Renal pelvis (tissue), 4 donors: ENCODE results near the gene SVIL. TPM values are rescaled to one million over a fixed set of nuclear protein-coding genes. Genes with fewer than 3 reads are reported as not detected.
"Not testable (repeated sequence)": the region's sequence is repeated elsewhere in the genome, so short reads cannot be mapped to it uniquely, and the experiment has no call there.

Experiments
- DNase-seq: peaks from one replicate; pipeline ENCODE4 v3.0.0-alpha.2; 2013
- polyA plus RNA-seq, 3 donors: library from polyadenylated mRNA; unstranded; fragments of 120-200 nt; gene quantifications; one replicate each; pipeline ENCODE4 v1.2.1, GENCODE V29; 2013; ENCODE audit not compliant: insufficient read length in 3 of 3

Gene SVIL
- polyA plus RNA-seq, 3 donors = 39.5 to 41.3 (median 40.7) TPM

DNA sequence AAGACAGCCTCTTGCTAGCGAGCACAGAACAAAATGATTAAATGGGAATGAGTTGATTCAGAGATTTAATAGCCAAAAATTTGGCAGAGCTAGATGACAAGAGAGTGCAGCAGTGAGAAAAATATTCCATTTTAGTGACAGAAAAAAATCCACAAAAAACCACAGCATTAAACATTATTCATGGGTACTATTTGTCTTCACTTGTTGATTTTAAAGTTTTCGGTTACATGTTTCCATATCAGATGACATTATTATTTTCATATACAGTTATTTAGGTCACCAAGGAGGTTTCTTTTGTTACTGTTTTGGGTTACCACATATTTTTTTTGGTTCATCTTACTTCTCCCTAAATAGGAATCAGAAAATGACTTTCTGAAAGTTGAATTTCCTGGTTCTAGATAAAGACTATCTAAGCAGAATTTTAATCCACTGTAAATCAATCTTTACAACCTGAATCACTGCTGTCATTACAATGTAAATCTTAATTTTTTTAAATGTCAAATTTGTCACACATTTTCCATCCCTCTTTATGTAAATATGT, 87.9 kb downstream of the SVIL start:
- no peak for DNase-seq

DNA sequence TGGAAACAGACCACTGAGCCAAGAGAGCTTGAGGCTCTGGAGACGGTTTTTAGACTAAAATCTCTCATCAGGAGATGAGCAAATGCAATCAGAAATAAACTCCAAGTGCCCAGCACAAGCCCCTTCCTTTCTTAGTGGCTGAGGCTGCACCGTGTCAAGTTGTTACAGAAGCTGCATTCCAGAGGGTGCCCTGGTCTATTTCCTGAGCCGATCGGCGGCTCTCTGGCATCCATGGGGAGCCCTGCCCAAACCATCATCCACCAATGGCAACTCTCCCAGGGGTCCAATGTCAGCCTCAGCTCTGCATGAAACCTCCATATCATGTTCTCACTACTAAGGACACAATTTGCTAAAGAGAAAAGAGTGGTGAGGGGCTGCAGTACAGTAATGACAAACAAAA, 89.6 kb downstream of the SVIL start:
- no peak for DNase-seq

DNA sequence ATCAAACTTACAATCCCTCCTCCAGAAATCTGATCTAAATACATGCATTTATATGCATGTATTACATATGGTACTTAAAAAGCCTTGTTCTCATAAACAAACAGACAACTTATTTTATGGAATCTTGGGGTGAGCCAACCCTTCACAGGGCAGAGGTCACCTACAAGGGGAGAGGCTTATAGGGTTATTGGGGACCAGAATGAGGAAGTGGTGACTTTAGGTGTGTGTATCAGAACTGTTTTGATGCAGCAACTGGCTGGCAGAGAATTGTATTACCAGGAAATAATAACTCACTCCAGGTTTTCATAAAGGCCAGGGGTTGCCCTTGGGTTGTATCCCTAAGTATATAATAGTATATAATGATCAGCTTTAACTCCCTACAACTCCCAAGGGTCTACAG, 91.1 kb downstream of the SVIL start:
- DNase-seq = no peak

DNA sequence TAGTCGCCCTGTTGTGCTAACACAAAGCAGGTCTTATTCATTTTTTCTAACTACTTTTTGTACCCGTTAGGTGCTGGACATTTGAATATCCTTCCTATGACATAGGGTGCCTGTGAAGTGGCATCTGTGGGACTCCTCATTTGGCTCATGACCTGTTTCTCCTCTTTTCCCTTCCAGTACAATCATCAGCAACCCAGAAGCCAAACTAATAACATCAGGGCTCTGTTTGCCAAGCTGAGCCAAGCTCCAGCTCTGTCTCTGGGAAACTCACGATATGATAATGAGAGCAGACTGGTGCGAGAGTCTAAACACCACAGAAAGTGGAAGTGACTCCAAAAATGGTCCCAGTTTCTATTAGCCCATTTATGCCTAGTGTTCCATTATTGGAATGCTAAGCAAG, 92.0 kb downstream of the SVIL start:
- no peak for DNase-seq

DNA sequence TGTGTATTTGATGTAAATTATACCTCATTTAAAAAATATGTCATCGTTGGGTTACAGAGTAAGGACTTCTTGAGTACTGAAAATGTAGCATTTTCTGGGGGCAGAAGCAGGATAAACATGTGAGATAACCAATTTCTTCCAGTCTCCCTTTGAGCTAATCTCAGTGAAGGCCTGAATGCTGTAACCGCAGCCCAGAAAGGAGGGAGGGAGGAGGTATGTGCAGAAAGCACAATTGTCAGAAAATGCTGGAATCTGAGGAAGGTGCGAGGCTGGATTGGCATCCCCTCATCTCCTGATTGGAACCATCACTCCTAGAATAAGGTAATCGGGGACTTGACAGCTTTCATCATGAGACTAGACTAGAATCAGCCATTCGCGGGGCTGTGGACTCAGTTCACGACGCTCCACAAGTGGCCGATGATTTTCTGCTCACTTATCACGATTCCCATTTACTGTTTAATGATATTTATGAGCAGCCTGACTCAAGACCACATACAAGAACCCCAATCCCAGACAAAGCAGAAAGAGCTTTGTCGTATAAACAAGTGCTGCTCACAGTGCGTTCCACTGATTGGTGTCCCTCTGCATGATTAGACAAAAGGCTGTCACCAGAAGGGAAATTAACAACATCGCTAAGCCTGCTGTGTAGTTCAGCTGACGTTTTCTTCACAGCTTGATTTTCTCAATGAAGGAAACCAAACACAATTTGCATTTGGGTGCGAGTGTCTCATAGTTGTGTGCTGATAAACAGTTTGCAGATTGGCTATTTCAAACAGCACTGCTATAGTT, 93.2 kb downstream of the SVIL start:
- no peak for DNase-seq

DNA sequence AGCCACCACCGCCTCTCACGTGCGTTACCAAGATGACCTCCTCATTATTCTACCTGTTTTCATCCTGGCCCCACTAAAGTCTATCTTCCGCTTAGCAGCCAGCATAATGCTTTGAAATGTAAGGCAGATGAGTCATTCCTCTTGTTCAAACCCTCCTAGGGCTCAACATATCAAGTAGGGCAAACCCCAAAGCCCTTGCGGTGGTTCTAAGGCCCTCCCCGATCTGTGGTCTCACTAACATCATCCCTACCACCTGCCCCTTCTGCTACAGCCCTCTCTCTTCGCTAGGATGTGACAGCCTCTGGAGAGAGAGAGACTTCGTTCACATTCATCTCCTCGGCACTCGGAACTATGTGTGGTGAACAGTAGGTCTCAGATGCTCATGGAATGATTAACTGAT, 94.8 kb downstream of the SVIL start:
- DNase-seq = no peak

DNA sequence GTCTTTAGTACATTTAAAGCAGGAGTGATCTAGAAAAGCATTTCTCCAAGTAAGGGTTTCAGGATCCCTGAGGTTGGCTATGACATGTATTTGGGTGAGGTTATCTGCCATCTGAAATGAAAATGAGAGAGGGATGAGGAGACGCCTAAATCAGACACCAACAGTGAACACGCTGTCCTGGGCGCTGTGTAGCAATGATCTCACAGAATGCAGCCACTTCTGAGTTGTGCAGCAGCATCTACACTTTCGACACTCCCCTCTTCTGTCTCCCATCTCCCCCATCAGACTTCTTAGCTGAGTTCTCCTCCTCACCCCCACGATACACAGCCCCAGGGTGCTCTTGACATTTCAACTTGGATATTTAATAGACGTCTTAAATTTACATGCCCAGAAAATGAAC, 95.4 kb downstream of the SVIL start:
- DNase-seq = no peak

DNA sequence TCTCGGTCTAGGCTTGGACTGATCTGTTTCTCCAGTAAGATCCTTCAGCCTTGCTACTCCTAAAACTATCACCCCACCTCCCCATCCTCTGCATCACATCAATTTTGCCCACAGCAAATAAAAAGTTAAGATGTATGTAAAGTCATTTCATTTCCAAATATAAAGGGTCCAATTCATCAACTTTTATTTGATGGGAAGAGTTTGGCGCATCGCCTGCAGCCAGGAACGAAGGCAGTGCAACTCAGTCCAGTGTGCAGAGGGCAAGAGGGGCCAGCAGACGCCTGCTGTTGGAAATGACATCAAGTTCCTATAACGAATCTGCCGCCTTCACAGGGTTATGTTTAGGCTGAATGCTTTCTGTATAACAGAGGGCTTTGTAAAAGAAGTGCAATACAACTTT, 97.0 kb downstream of the SVIL start:
- no peak for DNase-seq

DNA sequence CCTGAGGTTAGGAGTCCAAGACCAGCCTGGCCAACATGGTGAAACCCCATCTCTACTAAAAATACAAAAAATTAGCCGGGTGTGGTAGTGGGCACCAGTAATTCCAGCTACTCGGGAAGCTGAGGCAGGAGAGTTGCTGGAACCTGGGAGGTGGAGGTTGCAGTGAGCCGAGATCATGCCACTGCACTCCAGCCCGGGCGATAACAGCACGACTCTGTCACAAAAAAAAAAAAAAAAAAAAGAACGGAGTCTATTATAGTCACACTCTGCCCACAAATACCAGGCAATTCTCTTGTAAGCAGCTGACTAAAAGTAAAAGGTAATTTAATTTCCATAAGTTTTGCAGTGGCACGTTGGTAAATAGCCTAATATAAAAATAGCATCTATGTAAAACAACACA, 98.1 kb downstream of the SVIL start:
- not testable (repeated sequence) for DNase-seq

DNA sequence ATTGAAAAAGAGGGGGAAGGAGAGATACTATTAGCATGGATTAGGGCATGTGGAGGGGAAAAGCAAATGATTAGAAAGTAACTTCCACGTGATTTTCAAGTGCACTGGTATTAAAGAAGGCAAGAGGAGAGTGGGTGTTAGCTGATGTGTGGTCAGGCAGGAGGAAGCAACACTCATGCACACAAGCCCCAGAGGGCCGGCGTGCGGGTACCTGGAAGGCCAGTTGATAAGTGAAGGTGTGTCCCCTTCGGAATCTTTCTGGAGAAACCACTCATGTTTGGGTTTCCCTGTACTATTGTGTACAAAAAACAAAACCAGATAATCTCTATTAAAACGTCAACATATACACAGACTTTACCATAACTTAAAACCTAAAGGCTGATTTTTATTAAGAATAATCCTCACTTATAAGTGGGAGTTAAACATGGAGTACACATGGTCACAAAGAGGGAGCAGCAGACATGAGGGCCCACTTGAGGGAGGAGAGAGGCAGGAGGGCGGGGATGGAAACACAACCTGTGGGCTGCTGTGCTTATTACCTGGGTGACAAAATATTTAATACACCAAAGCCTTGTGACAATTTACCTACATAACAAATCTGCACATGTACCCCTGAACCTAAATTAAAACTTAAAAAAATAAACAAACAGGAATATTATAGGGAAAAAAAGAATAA, 98.9 kb downstream of the SVIL start:
- no peak for DNase-seq

DNA sequence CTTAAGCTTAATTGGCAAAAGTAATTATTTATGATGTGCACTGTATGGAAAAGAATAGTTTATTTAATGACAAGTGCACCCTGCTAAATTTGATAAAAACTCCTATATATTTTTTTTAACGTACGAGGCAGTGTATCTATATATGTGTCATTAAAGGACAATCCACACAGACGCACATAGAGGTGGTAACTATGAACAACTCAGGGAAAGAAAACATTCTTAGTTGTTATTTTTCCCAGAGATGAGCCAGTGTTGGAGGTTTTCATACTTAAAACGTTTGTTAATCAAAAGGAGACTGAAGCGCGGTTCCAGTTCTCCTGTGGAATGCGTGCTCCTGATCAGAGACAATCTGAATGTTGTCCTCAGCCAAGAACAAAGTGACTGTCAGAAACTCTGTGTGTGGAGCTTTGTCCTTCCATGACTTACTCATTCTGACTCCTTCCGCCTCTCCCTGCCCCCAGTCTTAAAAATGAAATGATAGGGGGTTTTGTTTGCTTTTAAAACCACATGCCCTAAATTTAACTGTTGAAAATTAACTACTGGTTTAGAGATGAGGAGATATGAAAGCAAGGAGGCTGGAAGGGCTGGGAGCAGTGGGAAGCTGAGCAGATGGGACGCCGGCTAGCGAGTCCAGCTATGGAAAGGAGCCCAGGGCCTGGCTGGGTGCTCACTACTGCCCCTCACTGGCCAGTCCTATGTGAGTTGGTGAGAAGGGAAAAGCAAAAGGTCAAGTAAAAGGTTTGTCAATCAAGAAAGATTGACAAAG, 99.6 kb downstream of the SVIL start:
- peak; percentile 57 for DNase-seq

DNA sequence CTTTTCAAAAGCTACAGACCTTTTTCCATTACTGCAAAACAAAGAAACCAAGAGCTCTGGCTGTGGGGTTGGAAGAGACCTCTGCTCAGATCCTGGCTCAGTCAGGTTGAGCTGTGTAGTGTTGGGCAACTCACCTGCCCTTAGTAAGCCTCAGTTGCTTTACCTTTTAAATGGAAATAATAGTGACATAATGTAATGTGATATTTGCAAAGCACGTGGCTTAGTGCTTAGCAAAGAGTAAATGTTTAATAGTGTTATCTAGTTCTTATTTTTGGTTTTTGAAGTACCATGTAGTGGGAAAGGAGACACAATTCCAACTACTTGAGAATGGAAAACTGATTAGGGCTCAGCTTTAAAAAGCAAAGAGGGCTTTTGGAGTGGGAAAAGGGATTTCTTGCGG, 100.2 kb downstream of the SVIL start:
- DNase-seq = no peak

DNA sequence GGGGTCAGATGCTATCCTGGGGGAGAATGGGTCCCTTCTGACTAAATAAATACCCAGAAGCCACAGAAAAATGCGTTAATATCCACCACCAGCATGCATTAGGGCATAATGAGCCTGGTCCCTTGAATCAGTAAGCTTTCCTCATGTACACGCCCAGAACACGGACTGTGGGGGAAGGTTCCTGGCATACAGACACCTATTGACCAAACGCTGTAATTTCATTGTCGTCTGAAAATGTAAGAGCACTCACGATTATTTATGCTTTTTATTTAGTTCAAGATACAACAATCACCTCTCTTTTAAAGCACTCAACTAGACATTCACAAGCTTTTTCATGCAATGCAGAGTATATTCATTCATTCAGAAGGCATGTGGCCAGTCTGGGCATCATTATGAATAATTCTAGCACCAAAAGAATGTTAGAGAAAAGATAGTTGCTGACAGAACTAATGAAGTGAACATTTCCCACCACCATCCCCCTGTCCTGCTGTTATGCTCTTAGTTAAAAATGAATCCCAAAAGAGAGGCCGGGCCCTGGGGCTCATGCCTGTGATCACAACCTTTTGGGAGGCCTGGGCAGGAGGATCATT, 101.0 kb downstream of the SVIL start:
- DNase-seq = no peak

DNA sequence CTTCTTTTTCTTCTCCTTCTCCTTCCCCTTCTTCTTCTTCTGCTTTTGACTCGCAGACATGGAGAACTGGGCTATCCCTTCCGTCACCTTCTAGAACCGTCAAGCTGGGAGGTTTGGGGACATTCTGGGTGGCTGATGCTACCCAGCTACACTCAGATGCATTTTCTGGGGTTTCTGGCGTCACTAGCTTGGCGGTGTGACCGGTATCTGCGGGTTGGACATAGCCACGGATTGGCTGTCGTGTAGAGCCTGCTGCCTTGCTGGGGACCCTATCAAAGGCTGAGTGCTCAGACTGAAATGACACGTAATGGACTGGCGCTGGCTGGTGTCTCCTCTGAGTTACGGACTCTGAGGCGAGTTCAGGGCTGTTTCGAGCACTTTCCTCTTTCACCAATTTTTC, 101.7 kb downstream of the SVIL start:
- DNase-seq = no peak

DNA sequence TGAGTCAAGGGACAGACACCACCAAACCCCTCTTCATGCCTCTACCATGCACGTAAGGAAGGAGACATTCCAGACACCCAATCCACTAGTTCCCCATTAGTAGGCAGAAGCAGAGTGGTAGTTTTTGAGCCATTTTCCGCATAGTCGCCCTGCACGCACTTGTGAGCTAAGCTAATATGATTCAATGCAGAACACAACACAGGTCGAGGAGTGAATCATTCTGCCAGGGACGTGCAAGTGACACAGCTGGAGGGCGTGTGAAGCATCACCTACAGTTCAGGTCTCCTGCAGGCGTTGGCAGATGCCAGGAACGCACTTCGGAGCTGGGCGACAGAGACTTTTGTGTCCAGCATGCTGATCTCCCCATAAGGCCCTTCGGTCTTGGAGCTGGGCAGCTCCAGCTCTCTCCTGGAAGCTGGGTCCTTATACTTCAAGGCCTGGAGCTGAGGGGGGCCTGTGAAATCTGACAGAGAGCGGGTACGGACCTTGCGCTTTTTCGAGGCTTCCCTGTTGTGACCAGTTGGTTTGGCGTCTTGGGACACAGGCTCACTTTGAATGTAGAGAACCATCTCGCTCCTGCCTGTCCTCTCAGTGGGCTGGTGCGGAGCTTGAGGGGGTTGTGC, 102.4 kb downstream of the SVIL start:
- no peak for DNase-seq

DNA sequence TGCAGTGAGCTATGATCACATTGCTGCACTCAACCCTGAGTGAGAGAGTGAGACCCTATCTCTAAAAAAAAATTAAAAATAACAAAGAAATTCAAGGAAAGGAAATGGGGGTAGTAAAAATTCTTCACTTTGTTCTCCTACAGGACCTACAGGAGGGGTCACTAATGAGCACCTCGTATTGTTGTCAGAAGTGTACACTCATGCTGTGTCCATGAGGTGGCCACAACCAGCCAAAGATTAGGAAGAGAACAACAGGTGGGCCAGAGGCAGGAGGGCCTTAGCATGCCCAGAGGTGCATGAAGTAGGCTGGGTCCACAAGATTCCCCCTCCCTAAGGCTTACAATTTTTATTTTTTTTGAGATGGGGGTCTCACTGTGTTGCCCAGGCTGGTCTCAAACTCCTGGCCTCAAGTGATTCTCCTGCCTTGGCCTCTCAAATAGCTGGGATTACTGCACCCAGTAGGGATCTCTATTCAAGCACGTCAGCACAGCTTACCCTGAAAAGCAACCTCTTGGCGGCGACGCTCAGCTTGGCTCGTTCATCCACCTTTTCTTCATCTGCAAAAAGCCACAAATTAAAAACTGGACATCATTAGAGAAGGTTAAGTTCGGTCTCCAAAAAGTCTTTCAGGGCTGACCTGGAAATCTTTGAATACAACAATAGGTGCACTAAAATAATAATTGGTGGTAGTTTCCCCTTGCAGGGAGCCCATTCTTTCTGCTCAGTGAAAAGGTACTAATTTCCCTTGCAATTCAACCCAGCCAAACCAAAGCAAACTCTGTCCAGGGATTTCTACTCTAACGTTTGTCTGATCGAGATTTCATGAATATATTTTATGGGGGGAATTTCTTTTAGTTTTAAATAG, 104.4 kb downstream of the SVIL start:
- no peak for DNase-seq

DNA sequence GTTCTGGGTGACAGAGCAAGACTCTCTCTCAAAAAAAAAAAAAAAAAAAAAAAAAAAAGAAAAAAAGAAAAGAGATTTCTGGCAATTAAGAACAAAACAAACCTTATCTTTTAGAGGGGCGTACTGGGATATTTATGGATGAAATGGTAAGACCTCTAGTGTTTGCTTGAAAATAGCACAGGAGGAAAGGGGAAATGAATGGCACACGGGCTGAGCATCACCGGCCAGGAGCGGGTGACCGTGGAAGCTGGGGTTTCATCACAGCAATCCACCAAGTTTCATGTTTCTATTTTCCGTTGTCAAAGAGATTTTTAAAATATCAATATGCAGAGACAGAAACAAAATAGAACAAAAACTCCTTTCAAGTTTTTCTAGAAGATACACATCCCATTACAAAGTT, 105.6 kb downstream of the SVIL start:
- no peak for DNase-seq

DNA sequence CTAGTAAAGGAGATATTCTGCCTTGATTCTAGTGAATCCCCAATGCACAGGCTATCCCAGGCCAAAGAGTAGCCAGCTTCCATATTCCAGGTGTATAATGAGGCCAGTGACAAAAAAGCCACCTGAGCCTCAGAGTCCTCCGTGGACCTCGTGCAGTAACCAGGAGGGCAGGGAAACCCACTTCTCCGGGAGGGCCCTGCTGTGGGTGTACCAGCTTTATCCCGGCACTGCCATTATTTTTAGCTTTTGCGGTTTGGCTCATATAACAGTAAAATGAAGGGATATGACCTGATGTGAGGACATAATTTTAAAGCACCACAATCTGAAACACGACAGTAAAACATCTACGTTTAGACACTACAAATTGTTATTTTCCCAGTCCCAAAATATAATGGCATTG, 109.0 kb downstream of the SVIL start:
- DNase-seq = no peak

DNA sequence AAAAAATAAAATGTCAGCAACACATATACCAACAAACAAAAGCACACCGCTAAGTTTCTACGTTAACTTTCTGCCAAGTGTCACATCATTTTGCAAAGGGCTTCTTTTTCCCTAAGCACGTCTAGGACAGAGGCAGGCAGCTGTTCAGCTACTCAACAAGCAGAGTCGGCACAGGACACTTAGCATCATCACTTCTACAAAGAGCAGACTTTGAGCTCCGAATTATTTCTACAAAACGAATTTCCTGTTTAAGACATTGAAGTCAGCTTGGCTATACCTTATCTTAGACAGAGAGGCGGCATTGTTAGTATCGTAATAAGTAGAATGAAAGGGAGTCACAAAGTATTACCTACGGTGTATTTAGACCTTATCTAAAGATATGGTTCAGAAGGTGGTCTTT, 110.1 kb downstream of the SVIL start:
- DNase-seq = no peak

DNA sequence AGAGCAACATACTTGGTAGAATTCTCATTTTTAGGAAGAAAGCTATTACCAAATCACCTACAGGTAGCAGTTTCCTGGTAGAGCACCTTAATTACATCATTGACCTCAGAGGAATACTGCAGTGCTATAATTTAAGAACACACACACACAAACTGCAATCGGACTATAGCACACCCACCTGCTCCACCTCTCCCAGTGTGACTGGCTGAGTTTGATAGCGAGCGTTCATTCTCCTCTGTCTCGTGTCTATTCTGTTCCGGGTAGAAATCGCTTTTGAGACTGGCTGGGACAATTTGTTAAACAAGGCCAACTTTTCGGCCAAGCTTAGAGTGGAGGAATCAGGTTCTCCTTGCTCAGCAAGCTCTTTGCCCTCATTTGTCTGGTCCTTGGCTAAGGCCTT, 110.5 kb downstream of the SVIL start:
- DNase-seq = no peak

DNA sequence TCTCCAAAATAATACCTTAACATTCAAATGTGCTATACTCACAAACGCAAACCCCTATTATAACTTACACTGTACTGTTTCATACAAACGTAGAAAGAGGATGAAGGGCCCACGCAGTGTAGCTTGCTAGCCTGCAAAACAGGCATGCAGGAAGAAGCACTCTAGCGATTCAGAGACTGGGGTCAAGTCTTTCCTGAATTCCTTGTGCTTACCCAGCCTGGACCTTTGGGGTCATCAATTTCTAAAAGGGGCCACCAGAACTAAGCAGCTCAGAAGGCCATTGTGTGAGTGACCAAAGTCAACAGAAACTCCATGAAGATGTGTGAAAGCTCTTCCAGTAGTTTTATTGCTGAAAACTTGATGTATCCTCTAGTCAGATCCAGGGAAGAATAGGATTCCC, 111.9 kb downstream of the SVIL start:
- DNase-seq = peak; percentile 65
